IMR-90 (cell line): ENCODE measurements around the gene SOX6. TPM values are rescaled to one million over a fixed set of nuclear protein-coding genes. Genes with fewer than 3 reads are reported as not detected.
A peak's percentile ranks its signal among the peaks of the same experiment; 100 is the strongest.

Experiments used
- ATAC-seq: fragments of 200-7000 bp; cut with Tn5 transposase; 2 replicates; pipeline ENCODE4 v1.9.1; 2020; ENCODE audit warnings: low read depth, mild to moderate bottlenecking, moderate library complexity
- BruUV-seq: library from RNA; stranded (reverse); fragments of 400-500 nt; replicated peaks from 2 replicates; lab custom pipeline; 2021; lab: Mats Ljungman, UMichigan
- CTCF ChIA-PET: fragments of 300-600 bp; formaldehyde crosslinking; extraction: SDS; loops from one replicate; lab custom pipeline; 2021; ENCODE audit warnings: antibody characterized with exemption; lab: Yijun Ruan, JAX
- POLR2A ChIA-PET: fragments of 300-600 bp; sonication (Branson Sonifier 250); formaldehyde crosslinking; loops from one replicate; lab custom pipeline; 2022; ENCODE audit warnings: antibody characterized with exemption; ENCODE audit not compliant: unreplicated experiment; lab: Charles Lee
- DNase-seq: peaks from one replicate; pipeline ENCODE4 v3.0.0; 2013
- H2AFZ ChIP-seq: replicated peaks from 2 replicates; pipeline ENCODE3; 2013; ENCODE audit warnings: low read length, mild to moderate bottlenecking; ENCODE audit not compliant: poor library complexity
- H2AK5ac ChIP-seq: 2 replicates; pipeline ENCODE4 v1.6.1; 2013; ENCODE audit warnings: low read depth, low read length, inconsistent platforms
- H2AK9ac ChIP-seq: replicated peaks from 2 replicates; pipeline ENCODE3; 2013; ENCODE audit warnings: mild to moderate bottlenecking, low read depth, low read length, moderate library complexity; ENCODE audit not compliant: poor library complexity
- H2BK120ac ChIP-seq: 2 replicates; pipeline ENCODE4 v1.6.1; 2013; ENCODE audit warnings: low read depth, low read length, inconsistent platforms
- H2BK15ac ChIP-seq: 3 replicates; pipeline ENCODE4 v1.6.1; 2013; ENCODE audit warnings: low read depth, low read length, inconsistent platforms
- H2BK20ac ChIP-seq: 2 replicates; pipeline ENCODE4 v1.6.1; 2013; ENCODE audit warnings: low read depth, mild to moderate bottlenecking, inconsistent platforms, low read length, moderate library complexity
- H2BK5ac ChIP-seq: 2 replicates; pipeline ENCODE4 v1.6.1; 2013; ENCODE audit warnings: mild to moderate bottlenecking, low read depth, low read length, inconsistent platforms; ENCODE audit not compliant: poor library complexity, severe bottlenecking
- H3K14ac ChIP-seq: replicated peaks from 2 replicates; pipeline ENCODE4 v1.6.1; 2013; ENCODE audit warnings: low read depth, low read length, inconsistent platforms
- H3K18ac ChIP-seq: 2 replicates; pipeline ENCODE4 v1.6.1; 2013; ENCODE audit warnings: low read depth, low read length, control low read depth
- H3K23ac ChIP-seq: 2 replicates; pipeline ENCODE4 v1.6.1; 2013; ENCODE audit warnings: low read depth, low read length, inconsistent platforms
- H3K27ac ChIP-seq: 2 replicates; pipeline ENCODE4 v1.5.1; 2013; ENCODE audit warnings: mild to moderate bottlenecking, control low read depth, low read length; ENCODE audit not compliant: insufficient read depth
- H3K27me3 ChIP-seq: 2 replicates; pipeline ENCODE4 v1.6.1; 2013; ENCODE audit warnings: low read length; ENCODE audit not compliant: control insufficient read depth, insufficient read depth
- H3K36me3 ChIP-seq: 2 replicates; pipeline ENCODE4 v1.6.1; 2013; ENCODE audit warnings: low read length, mixed read lengths; ENCODE audit not compliant: control insufficient read depth, insufficient read depth
- H3K4ac ChIP-seq: 2 replicates; pipeline ENCODE4 v1.6.1; 2013; ENCODE audit warnings: low read depth, low read length, inconsistent platforms
- H3K4me1 ChIP-seq: 2 replicates; pipeline ENCODE4 v1.6.1; 2013; ENCODE audit warnings: low read length, mixed read lengths; ENCODE audit not compliant: control insufficient read depth, insufficient read depth
- H3K4me2 ChIP-seq: 2 replicates; pipeline ENCODE4 v1.6.1; 2013; ENCODE audit warnings: low read depth, mild to moderate bottlenecking, control low read depth, low read length, moderate library complexity
- H3K4me3 ChIP-seq: 2 replicates; pipeline ENCODE4 v1.5.1; 2013; ENCODE audit warnings: low read depth, mild to moderate bottlenecking, control low read depth, low read length, moderate library complexity; ENCODE audit not compliant: insufficient read depth
- H3K56ac ChIP-seq: 2 replicates; pipeline ENCODE4 v1.6.1; 2013; ENCODE audit warnings: low read length, inconsistent platforms; ENCODE audit not compliant: insufficient read depth; ENCODE audit errors: extremely low read depth
- H3K79me1 ChIP-seq, 2 experiments: 2 replicates each; pipeline ENCODE4 v1.6.1; 2013; ENCODE audit warnings: low read length in 2 of 2, inconsistent platforms in 1 of 2, low read depth in 1 of 2
- H3K9ac ChIP-seq: 2 replicates; pipeline ENCODE4 v1.6.1; 2013; ENCODE audit warnings: low read depth, low read length, control low read depth
- H3K9me1 ChIP-seq: 2 replicates; pipeline ENCODE4 v1.6.1; 2013; ENCODE audit warnings: low read length, inconsistent platforms; ENCODE audit not compliant: insufficient read depth
- H3K9me3 ChIP-seq: 2 replicates; pipeline ENCODE4 v1.6.1; 2013; ENCODE audit warnings: low read length; ENCODE audit not compliant: control insufficient read depth, insufficient read depth
- H4K20me1 ChIP-seq: 2 replicates; pipeline ENCODE4 v1.6.1; 2013; ENCODE audit warnings: low read length, inconsistent platforms; ENCODE audit not compliant: insufficient read depth
- H4K5ac ChIP-seq: 2 replicates; pipeline ENCODE4 v1.6.1; 2013; ENCODE audit warnings: mild to moderate bottlenecking, low read depth, low read length, control low read depth
- H4K8ac ChIP-seq, 2 experiments: 2 replicates each; pipeline ENCODE4 v1.6.1; 2013; ENCODE audit warnings: low read depth in 2 of 2, low read length in 2 of 2, control low read depth in 1 of 2, inconsistent platforms in 1 of 2
- H4K91ac ChIP-seq: 2 replicates; pipeline ENCODE4 v1.6.1; 2013; ENCODE audit warnings: low read depth, low read length, inconsistent platforms; ENCODE audit not compliant: insufficient read depth
- NFE2L2 ChIP-seq: fragments of 150-350 bp; IDR thresholded peaks from 2 replicates; pipeline ENCODE4 v1.6.1; 2016; ENCODE audit warnings: low read depth, mild to moderate bottlenecking, low read length
- RCOR1 ChIP-seq: IDR thresholded peaks from 2 replicates; pipeline ENCODE4 v1.6.1; 2012; ENCODE audit warnings: mild to moderate bottlenecking, low read length, improper control_type of control experiment; ENCODE audit not compliant: insufficient replicate concordance
- WGBS, 2 experiments: methylation state at CpG; one replicate each; pipeline versions ENCODE4 v1.1.5 to v1.1.7; 2013; ENCODE audit warnings: missing lambda C conversion rate in 2 of 2; ENCODE audit not compliant: insufficient read length in 1 of 2; ENCODE audit errors: extremely low coverage in 2 of 2; 5-methylcytosine and 5-hydroxymethylcytosine counted together
- dilution Hi-C: fragments of 300-500 bp; cut with HindIII; formaldehyde crosslinking; loops from one replicate; pipeline ENCODE4 v1.14.3; 2018; ENCODE audit warnings: low sequenced_read_pairs; ENCODE audit not compliant: unreplicated experiment
- in situ Hi-C: fragments of 300-500 bp; cut with MboI; formaldehyde crosslinking; loops from 3 replicates; pipeline ENCODE4 v1.14.3; 2019; ENCODE audit warnings: low sequenced_read_pairs, inconsistent platforms, mixed read lengths
- intact Hi-C: fragments of 100-400 bp; cut with micrococcal nuclease; formaldehyde crosslinking; loops from 2 replicates; pipeline ENCODE4 v1.10.0; 2022
- polyA plus RNA-seq, 3 experiments: library from polyadenylated mRNA; depleted of rRNA; stranded (reverse); fragments of >200 nt; gene quantifications; 2 replicates each; pipeline ENCODE4 v1.2.3, GENCODE V29; 2012; ENCODE audit warnings: low replicate concordance in 1 of 3
- total RNA-seq: library from RNA; depleted of rRNA; stranded (reverse); fragments of >200 nt; gene quantifications from 2 replicates; pipeline ENCODE4 v1.2.3, GENCODE V29; 2012
- TF ChIP-seq, protein P1 (sequence below): fragments of 150-350 bp; IDR thresholded peaks from 2 replicates; pipeline ENCODE4 v1.6.1; 2016; ENCODE audit warnings: low read depth, mild to moderate bottlenecking, low read length, moderate library complexity, borderline replicate concordance
- TF ChIP-seq, protein P2 (sequence below): conservative IDR thresholded peaks from 2 replicates; pipeline ENCODE4 v1.5.1; 2012; ENCODE audit warnings: mild to moderate bottlenecking, low read depth, low read length, improper control_type of control experiment

Gene SOX6
- total and polyA plus RNA-seq, 2 of the 4 experiments (the other 2 are of a cell fraction) = 1.7 to 7.7 TPM

DNA sequence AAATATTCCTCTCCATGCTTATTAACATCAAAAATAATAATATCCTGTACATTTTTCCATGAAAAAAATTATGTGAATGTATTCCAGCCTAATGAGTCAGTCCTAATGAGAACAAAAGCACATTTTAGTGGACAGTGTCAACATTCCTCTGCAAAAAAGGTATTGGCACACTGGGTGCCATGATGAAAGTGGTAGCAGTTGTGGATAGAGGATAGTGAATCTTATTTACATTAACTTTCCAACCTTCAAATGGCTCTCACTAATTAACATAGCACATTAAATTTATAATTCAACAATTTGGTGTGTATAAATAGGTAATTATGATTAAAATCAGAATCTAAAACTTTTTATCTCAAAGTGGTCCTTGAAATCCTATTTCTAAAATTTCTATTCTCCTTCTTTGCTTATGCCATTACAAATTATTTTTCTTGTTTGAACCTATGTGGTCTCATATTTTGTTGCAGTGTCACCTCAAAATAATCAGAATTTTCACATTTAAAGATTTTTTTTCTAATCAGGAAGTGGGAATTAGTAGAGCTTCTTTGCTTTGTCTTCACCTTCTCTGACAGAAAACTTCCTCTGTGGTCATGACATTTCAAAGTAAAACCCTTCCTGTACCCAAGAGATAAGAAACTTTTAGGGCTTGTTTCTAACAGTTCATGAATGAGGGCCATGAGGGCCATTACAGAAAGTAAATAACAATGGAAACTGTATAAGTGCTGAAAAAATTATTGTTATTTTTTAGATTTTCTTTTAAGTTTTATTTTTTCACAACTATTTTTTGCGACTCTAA, 18.7 kb downstream of the SOX6 start:
- BruUV-seq = no TSS peak
- H2AK5ac ChIP-seq = peak overlapping the region; percentile 43; the same call in 1 of the 2 replicates
- peak overlapping the region; percentile 42; the same call in 1 of the 2 replicates for H3K18ac ChIP-seq
- ATAC-seq (no peak), DNase-seq (no peak)
- H2AFZ ChIP-seq = no peak overlapping the region
- no peaks in the 10 kb centered on the region for H4K20me1 ChIP-seq
- no peak overlapping the region for H4K5ac ChIP-seq
- no CpG with 5 or more reads among the region's 1 CpG for WGBS, 2 experiments
- H3K4ac ChIP-seq = no peak overlapping the region
- H3K56ac ChIP-seq = no peak overlapping the region
- H3K9ac ChIP-seq = no peak overlapping the region
- no peak overlapping the region for H2BK15ac ChIP-seq
- H2AK9ac ChIP-seq = no peak overlapping the region
- H3K27ac ChIP-seq = no peak overlapping the region
- H3K79me1 ChIP-seq = no peaks in the 10 kb centered on the region; a peak in 1 of 4 replicates
- intact Hi-C loops = loop anchor here (2.0 kb wide), 1 partner anchor 269 kb away; no protein-coding TSS in a partner anchor
- ChIA-PET POLR2A (no interaction called here), CTCF (no interaction called here)
- TF ChIP-seq, protein P1, sequence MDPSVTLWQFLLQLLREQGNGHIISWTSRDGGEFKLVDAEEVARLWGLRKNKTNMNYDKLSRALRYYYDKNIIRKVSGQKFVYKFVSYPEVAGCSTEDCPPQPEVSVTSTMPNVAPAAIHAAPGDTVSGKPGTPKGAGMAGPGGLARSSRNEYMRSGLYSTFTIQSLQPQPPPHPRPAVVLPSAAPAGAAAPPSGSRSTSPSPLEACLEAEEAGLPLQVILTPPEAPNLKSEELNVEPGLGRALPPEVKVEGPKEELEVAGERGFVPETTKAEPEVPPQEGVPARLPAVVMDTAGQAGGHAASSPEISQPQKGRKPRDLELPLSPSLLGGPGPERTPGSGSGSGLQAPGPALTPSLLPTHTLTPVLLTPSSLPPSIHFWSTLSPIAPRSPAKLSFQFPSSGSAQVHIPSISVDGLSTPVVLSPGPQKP = no peak
- TF ChIP-seq RCOR1 (no peak), NFE2L2 (no peak)
- TF ChIP-seq, protein P2, sequence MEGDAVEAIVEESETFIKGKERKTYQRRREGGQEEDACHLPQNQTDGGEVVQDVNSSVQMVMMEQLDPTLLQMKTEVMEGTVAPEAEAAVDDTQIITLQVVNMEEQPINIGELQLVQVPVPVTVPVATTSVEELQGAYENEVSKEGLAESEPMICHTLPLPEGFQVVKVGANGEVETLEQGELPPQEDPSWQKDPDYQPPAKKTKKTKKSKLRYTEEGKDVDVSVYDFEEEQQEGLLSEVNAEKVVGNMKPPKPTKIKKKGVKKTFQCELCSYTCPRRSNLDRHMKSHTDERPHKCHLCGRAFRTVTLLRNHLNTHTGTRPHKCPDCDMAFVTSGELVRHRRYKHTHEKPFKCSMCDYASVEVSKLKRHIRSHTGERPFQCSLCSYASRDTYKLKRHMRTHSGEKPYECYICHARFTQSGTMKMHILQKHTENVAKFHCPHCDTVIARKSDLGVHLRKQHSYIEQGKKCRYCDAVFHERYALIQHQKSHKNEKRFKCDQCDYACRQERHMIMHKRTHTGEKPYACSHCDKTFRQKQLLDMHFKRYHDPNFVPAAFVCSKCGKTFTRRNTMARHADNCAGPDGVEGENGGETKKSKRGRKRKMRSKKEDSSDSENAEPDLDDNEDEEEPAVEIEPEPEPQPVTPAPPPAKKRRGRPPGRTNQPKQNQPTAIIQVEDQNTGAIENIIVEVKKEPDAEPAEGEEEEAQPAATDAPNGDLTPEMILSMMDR = no peak
- no peaks in the 10 kb centered on the region for H3K4me1 ChIP-seq
- H3K27me3 ChIP-seq = no peaks in the 10 kb centered on the region
- H3K9me3 ChIP-seq = no peaks in the 10 kb centered on the region
- no peak overlapping the region; the same call in 1 of the 2 replicates for H3K14ac ChIP-seq
- H2BK120ac ChIP-seq = no peak overlapping the region
- in situ Hi-C loops = no loop called here
- H2BK5ac ChIP-seq = peak overlapping the region; percentile 87
- H3K23ac ChIP-seq = peak overlapping the region; percentile 61; the same call in 1 of the 2 replicates
- H3K36me3 ChIP-seq = peaks cover 1% of the 10 kb centered on the region; the same call in 1 of the 2 replicates
- no peak overlapping the region; a peak in 1 of 4 replicates for H4K8ac ChIP-seq
- H3K4me2 ChIP-seq = no peak overlapping the region
- H4K91ac ChIP-seq = no peak overlapping the region
- no peak overlapping the region for H3K4me3 ChIP-seq
- dilution Hi-C loops = no loop called here
- H2BK20ac ChIP-seq = no peak overlapping the region
- H3K9me1 ChIP-seq = no peaks in the 10 kb centered on the region
